ENCODE data around the gene CDH4.

Gene CDH4

DNA sequence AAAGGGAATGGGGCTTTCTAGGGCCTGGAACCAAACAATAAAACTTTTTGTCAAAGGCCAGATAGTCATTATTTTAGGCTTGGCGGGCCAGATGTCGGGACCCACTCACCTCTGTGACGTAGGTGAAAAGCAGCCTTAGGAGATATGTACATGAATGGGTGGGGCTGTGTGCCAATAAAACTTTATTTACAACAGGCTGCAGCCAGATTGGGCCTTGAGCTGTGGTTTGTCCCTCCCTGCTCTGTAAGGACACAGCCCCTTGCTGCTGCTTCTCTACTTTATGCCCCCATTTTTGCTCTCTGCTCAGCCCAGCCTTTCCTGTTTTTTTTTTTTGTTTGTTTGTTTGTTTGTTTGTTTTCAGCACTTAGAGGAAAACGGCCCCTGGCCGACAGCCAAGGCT is 32.7 kb downstream of the CDH4 start:
- DNase-seq: no peak

DNA sequence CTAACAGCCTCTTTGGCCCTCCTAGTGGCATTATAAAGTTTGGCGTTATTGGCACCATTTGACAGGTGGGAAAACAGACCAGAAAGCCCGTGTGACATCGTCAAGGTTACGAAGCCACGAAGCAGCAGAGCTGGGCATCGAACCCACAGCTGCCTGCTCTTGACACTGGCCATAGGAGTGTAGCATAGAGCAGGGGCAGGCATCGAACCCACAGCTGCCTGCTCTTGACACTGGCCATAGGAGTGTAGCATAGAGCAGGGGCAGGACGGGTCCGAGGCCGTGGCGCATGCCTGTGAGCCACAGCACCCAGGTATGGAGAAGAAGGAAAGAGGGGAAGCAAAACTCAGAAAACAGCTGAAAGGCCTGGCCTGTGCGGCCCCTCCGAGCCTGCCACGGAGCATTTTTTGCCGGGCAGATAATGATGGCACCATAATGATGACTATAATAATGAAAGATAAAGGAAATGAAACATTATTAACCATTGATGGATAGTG is 33.1 kb downstream of the CDH4 start:
- DNase-seq: no peak

DNA sequence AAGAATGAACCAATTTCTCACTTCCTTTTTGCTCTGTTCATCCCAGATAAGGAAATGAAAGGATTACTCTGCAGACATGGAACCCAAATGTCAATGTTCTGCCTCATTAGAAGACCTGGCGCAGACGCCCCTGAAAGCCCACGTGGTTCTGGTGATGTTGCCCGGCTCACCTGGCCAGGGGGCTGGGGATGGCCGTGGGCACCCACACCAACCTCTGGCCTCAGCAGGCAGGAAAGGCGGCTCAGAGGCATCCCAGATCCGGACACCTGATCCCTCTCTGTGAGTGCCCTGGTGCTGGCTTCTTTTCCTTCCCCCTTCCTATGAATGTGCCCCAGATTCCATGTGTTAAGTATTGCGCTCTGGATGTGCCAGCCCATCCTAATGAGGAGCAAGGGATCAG is 33.6 kb downstream of the CDH4 start:
- DNase-seq: no peak

DNA sequence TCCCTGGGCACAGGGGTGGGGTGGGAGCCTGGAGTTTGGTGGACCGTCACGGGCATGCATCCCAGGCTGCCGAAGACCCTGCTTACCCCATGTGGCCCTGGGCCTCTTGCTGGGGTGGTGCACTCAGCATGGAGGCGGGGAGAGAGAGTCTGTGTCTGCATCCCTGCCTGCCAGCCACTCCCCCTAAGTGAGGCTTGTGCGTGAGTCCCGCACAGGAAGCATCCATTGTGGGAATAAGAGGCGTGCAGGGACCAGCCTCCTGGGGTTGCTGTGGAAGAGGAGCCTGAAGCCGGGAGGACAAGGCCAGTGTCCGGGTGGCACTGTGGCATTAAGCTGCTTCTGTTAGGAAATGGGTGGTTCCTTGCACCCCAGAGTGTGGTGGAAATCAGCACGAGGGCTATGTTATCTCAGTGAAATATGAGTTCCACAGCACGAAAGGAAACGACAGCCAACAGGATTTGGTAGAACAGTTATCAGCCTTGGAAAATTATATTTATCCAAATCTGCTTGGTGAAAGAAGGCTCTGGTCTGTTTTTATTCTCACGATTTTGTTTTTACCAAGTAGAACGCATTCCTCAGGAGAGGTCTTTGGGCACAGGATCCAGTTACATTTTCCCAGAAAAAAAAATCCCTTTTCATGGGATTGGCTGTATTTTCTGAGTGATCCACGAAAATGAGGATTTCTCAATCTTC is 35.7 kb downstream of the CDH4 start:
- DNase-seq: no peak

DNA sequence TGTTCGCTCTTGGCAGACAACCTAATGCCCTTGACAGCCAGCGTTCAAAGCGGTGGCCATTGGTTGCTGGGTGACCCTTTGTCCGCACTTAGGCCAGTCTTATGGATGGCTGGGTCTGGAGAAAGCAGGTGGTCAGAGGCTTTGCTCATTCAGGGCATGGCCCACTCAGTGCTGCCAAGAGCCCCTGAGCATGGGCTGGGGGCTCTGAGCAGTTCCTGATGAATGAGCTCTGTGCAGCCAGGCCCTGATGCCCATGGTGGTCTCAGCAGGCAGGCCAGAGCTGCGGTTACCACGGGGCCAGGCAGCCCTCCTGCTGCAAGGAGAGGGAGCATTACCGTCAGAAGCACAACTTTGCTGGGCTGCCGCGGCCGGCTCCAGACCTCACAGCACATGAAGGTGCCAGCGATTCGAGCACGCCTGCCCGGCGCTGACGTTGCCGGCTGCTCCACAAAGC is 36.3 kb downstream of the CDH4 start:
- no peak for DNase-seq

DNA sequence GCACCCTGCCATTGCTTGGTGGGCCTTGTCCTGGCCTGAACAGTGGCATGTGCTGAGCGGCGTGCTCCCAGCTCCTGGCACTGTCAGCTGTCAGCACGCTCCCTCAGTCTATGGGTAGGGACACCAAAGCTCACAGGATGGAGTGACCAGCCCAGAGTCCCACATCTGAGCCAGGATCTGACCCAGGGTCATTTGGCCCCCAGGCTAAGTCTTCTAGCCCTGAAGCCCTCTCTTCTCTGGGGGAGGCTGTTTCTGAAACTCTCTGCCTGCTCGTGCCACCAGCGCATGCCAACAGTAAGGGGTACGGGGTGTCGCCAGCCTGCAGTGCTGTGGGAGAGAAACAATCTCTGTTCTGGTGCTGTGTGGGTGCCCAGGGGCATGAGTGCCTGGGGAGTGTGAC is 37.1 kb downstream of the CDH4 start:
- no peak for DNase-seq

DNA sequence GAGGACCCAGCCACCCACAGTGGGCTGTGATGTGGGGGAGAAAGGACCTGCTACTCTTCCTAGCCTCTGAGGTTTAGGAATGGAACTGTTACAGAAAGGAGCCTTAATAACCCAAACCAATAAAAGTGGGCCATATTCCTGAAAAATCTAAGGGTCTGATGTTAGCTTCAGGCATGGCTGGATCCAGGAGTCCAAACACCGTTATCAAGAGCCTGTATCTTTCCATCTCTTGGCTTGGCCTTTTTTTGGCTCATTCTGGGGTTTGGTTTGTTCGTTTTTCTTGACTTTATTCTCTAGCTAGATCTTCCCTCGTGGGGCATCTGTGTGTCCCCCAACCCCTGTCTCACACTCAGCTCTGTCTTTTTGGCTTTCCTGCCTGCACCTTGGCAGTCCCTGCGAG is 38.7 kb downstream of the CDH4 start:
- no peak for DNase-seq

DNA sequence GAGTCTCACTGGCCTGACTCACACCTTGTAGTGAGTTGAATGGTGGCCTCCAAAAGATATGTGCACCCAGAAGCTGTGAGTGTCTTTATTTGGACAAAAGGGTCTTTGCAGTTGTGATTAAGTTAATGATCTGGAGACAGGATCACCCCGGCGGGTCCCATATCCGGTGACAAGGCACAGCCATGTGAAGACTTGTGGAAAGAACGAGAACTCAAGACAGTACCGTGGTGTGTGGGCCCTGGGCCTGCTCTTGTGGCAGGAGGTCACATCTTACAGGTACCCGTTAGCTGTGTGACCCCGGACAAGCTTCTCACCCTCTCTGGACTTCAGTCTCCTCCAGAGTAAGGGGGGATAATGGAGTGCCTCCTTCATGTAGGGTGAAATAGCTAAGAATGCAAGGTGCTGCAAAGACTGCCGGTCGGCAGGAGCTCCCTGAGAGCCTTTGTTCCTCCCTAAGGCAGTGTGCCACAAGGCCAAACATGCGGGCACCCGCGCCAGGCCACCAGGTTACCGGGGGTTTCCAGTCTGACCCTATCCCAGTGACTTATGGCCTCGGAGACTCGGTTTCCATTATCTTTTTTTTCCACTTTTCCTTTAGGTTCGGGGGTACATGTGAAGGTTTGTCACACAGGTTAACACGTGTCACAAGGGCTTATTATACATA is 39.2 kb downstream of the CDH4 start:
- no peak for DNase-seq

DNA sequence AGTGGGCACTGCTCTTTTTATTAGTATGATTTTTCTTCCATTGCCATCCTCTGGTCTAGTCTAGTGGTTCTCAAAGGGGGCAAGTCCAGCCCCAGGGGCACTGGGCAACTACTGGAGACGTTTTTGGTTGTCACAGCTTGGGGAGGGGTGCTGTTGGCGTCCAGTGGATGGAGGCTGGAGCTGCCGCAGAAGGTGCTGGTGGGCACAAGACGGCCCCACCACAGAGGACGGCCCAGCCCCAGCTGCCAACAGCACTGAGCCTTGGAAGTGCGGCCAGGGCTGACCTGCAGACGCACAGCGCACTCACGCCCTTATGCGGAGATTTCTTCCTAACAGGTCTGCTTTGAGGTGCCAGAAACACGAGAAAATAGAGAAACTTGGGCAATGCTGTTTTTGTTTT is 40.3 kb downstream of the CDH4 start:
- no peak for DNase-seq

DNA sequence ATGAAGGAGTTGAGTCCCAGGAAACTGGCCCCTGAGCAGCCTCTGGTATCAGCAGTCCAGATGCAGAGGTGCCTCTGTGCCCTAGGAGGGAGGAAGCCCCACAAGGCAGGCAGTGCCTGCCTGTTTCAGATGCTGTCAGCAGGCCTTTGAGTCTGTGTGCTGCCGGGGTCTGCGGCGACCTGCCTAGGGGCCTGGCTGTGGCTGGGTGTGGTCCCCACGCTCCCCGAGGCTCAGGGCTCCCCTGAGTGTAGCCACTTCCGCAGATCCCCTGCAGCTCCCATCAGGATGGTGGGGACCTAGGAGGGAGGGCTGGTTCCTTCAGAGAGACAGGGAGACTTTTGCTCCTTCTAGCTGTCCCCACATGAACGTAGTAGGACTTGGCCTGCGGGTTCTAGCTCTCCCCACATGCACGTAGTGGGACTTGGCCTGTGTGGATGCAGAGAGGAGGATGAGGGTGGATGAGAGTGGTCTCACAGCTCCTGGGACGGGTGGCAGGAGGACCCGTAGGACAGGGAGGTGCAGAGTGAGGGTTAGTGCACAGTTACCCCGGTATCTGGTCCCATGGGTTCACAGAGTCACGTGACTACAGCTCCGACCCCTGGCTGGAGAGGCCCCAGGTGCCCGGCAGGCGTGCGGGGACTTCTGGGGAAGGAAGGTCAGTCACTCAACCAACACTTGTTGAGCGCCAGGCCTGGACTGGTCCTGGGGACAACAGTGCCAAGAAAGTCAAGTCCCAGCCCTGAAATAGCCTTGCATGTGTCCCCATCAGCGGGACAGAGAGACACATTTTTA is 41.0 kb downstream of the CDH4 start:
- no peak for DNase-seq

DNA sequence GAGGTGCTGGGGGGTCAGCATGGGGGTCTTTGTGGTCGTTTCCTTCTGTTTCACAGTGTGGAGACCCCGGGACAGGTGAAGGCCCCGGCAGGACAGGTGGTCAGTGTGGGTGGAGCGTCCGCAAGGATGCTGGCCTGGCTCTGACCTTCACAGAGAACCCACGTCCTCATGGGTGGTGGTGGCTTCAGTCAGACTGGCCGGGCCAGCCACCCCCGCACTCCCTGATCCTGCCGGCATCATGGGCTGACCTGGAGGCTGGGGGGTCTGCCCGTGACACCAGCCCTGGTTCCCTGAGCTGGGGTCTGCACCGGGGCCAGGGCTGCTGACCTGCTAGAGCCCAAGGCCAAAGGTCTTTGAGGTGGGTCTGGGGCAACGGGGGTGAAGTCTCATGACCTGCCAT is 41.9 kb downstream of the CDH4 start:
- no peak for DNase-seq

DNA sequence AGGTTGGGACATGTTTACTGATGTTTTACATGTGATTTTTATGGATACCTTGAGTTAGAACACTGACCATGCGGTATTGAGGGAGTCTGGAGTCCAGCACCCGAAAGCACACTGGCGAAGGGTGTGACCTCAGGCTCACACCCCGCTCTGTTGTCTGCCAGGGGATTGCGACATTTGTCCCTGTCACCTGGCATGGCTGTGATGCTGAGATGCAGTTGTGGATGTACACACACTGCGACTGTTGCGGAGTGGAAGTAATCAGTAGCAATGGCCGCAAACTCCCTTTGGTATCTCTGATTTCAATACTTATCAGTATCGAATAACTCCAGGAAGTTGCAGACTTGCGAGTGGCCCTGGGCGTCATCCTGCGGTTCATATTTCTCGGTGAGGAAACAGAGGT is 43.2 kb downstream of the CDH4 start:
- no peak for DNase-seq

DNA sequence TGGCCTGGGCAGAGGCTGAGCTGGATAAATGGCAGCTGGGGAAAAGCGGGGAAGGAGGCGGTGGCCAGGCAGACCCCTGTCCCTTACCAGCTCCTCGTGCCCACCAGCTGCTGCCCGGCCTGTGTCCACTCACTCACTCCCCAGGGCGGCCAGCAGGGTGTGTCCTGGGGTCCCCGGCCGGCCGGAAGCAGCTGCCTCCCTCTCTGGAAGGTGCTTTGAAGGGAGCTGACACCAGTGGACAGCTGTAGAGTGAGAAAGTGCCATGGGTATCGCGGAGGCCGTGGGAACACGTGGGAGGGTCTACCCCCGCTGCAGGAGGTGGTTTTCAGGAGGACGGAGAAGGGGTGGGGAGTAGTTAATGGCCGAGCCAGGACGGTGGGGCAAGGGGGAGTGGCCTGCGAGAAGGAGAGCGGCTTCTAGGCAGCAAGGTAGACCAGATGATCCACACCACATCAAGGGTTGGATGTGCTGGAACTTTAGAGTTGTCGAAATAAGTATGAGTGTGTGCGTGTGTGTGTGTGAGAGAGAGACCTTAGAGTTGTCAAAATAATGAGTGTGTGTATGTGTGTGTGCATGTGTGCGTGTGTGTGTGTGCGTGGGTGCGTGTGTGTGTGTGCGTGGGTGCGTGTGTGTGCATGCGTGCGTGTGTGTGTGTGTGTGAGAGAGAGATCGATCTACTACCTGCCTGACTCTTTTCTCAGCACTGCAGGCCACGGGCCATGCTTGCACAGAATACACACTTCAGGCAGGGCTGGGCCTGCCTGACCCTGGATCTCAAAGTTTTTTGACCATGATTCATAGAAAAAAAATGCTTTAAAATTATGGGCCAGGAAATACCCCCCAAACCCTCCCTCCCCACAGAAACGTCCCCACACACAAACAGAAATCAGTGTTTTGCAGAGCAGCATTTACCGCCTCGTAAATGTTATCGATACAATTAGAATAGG is 43.9 kb downstream of the CDH4 start:
- no peak for DNase-seq

DNA sequence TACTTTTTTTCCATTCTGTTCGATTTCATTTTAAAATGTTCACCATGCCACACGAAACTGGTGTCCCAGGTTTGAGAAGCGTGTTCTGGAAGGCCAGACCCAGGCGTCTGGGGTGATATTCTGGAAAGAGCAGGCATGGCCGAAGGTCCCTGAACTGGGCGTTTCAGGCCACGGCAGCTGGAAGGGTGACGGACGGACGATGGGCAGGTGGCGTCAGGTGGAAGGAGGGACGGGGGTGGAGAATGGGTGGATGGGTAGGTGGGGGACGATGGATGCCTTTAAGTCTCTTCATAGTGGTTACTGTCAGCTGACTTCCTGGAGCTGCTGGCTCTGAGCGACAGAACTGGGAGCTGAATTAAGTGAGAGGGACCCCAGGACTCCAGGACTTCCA is 44.6 kb downstream of the CDH4 start:
- DNase-seq: no peak

DNA sequence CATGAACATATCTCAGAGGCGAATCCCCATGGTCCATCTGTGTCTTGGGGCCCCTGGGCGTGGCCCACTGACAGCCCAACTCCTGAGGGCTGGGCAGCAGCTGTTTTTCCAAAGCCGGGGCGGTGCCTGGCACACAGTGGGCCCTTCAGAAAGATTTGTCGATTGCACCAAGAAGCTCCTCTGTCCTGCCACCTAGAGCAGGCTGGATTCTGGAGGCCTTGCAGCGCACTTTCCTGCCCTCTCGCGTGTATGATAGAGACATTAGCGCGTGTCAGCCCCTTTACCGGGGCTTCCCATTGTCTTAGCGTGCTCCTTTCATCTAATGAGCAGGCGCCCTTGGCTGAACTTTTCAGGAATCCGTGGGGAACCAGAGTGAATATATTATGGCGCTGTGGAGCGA is 45.4 kb downstream of the CDH4 start:
- no peak for DNase-seq

DNA sequence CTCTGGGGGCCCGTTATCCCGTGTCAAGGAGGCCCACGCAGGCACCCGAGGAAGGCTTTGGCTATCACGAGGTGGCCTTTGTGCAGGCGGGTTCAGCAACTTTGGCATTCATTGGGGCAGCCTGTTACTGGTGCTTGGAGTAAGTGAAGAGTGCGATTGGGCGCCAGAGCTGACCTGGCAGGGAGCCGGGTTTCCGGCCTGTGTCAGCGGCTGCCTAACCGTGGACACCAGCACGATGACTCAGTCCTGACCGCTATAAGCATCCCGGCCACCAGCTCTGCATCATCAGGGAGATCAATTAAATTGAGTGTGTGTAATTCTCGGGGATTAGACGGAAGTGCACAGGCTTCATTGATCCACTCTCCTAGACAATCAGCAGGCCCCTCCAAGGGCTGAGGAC is 45.9 kb downstream of the CDH4 start:
- no peak for DNase-seq

DNA sequence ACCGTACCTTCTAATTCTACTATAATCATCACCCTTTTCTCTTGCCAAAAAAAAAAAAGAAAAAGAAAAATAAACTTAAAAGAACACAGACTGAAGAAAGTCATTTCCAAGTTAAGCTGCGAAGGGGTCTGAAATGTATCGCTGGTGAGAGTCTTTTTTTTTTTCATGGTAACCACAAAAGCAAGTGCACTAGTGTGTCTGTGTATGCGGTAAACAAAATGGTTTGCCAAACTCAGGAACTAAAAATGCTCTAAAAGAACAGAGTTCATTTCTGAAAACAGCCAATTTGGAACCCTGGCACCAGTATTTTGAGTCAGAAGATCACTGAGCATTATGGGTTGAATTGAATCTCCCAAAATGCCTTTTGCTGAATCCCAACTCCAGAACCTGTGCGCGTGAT is 46.6 kb downstream of the CDH4 start:
- DNase-seq: no peak

DNA sequence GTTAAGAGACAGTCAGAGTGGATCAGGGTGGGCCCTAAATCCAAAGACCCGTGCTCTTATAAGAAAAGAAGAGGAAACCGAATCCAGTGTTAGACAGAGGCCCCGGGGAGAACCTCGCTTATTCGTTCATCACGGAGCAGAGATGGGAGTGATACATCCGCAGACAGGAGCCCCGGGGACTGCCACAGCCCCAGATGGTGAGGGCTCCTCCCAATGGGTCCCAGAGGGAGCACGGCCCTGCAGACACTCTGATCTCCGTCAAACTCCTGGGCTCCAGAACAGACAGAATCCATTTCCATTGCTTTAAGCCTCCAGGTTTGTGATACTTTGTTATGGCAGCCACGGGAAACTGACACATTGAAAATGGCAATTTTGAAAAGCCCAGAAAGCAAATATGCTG is 47.0 kb downstream of the CDH4 start:
- DNase-seq: no peak

DNA sequence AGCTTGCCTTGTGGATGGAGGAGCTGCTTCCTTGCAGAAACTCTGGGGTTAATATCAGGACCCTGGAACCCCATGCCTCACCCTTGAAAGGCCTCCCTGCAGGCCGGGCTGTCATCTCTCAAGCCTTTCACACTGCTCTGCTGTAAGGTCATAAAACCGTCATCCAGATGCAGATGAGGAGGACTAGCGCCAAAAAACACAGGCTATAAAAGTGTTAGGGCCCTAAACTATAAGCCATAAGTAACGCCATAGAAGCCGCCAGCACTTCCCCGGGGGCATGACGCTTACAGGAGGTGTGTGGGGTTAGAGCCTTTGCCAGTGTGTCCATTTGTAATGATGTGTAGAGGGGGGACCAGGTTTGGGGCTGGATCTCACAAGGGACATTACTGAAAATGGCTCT is 47.6 kb downstream of the CDH4 start:
- no peak for DNase-seq

DNA sequence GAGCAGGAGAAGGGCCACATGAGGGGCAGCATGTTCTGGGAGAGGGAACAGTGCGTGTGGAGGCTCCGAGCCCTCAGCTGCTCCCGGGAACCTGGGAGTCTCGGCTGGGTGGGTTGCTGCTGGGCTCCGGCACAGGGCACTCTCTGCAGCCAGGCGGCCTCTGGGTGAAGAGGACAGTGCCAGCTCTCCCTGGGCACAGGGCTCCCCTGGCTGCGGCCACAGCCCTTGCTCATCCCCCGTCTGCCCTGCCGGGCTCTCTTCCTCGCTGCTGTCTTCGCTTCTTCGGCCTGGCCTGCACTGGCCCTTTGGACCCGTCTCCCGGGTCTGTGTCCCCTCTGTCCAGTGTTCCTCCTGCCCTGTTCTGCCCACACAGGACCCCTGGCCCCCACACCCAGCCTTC is 48.2 kb downstream of the CDH4 start:
- no peak for DNase-seq

DNA sequence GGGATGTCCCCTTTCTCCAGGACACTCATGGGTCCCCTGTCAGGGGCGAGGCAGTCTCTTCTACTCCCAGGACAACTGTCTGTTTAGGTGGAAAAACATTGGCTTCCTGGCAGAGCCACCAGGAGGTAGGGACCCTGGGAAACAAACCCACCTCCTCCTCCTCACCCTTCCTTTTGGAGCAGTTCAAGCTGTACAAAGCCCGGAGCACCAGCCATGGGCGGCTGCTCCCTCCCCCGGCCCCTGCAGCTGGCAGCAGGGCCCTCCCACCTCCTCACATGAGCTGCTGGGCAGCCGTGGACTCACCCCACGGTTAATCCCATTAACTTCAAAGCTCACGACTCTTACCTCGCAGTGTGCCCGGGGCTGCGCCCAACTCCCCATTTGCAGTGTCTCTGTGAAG is 48.6 kb downstream of the CDH4 start:
- DNase-seq: no peak

DNA sequence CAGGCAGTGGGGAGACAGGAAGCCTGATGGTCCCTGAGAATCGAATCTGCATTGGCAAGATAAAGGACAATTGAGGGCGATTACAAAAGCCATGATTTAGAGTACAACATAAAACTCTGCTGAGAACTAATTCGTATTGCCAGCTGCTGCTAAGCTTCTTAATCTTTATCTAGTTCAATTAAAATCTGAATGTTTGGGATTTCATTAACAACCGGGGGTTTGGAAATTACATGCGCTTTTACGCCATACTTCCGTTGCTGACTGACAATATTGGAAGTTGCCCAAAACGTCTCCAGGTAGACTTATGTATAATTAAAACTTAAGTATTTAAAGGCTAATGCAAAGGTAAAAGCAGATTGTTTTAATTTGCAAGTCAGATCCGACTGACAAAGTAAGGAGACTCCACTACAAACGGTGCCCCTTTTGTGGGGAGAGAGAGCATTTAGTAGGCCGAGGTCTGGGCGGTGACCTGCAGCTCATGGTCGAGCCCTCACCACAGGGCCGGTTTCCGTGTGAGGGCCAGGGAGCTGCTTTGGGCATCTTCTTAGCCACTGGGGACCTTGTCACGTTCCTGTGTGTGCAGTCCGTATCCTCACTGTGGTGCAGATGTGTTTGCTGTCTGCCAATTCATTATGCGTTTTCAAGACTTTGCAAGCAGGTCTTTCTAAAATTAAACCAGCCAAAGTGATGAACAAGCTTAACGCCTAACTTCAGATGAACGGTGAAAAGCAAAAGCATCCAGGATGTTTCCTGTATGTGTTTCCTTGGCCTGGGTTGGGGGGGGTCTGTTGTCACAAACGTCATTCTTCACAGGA is 49.9 kb downstream of the CDH4 start:
- no peak for DNase-seq

Measured in CD4-positive, alpha-beta T cell treated with Interleukin-15 for 1 hour (primary cell).